PFSK-1 (cell line): ENCODE results near the gene ANO10.

ENCODE experiments used
- FOXP2 ChIP-seq: optimal IDR thresholded peaks from 2 replicates; pipeline ENCODE3; 2011; ENCODE audit warnings: borderline replicate concordance, control low read depth, inconsistent platforms; ENCODE audit not compliant: insufficient read depth; ENCODE audit errors: extremely low read length, extremely low read depth
- POLR2AphosphoS5 ChIP-seq: IDR thresholded peaks from 2 replicates; pipeline ENCODE4 v1.6.1; 2012; ENCODE audit warnings: low read depth, mild to moderate bottlenecking, control low read depth, low read length, moderate library complexity
- REST ChIP-seq, 2 experiments: IDR thresholded peaks; 2 replicates each; pipeline versions ENCODE4 v1.6.1 to v1.8.0; 2011 to 2012; ENCODE audit warnings: low read depth in 2 of 2, low read length in 2 of 2, control low read depth in 1 of 2, inconsistent platforms in 1 of 2, mild to moderate bottlenecking in 1 of 2, moderate library complexity in 1 of 2; ENCODE audit not compliant: insufficient read depth in 1 of 2
- SIN3A ChIP-seq: IDR thresholded peaks from 2 replicates; pipeline ENCODE4 v1.6.1; 2012; ENCODE audit warnings: mild to moderate bottlenecking, low read length, moderate library complexity, borderline replicate concordance; ENCODE audit not compliant: insufficient read depth
- TAF1 ChIP-seq: IDR thresholded peaks from 2 replicates; pipeline ENCODE4 v1.6.1; 2012; ENCODE audit warnings: low read length, control low read depth, borderline replicate concordance; ENCODE audit not compliant: insufficient read depth

ANO10 gene

DNA sequence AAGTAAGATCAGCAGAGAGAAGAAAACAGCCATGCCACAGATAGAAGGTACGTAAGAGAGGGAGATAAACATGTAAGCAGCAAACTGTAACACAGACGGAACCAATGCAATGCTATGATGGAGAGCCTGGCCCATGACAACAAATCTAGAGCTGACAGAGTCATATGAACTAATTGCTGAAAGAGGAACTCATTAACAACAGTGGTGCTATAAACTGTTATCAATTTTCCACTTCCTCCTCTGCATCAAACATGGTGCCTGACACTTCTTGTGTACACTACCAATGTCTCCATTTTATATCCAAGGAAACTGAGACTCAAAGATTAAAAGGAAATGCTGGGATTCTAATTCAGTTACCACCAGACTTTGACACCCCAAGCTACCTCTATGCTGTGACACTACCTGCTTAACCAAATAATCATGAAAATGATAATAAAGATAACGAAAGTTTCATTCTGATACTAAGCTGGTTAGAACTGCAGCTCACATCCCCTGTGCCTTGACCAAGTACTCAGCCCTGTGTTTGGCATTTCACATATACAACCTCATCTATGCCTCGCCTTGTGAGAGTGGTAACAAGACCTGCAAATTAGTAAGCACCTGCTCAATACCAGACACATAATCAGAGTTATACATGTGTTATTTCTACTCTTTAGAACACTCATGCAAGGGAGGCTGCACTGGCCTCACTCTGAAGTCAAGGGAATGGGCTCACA, 79.3 kb downstream of the ANO10 start:
- TF ChIP-seq TAF1 (no peak), FOXP2 (no peak), POLR2AphosphoS5 (no peak), SIN3A (no peak), REST (IDR thresholded peaks at IDR 0.05; ENCODE audit: insufficient read depth in 1 of 2, low read depth in 2 of 2, low read length in 2 of 2) (no peak)

DNA sequence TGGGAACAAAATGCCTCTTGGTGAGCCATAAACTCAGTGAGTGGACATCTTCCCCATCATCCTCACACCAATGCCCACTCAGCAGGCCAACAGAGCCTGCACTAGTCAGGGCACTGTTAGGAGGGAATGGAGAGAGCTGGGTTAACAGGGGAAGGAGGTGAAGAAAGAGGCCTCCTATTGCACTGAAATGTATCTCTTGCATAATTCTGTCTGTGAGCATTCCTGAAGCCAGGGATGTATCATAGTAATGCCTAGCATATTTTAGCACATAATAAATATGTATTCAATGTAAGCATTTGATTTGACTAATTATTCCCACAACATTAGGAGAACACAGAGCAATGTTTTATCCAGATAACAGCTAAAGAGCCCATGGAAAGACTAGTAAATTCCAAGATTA, 81.2 kb downstream of the ANO10 start:
- no peak for TF ChIP-seq FOXP2
- TF ChIP-seq REST (IDR thresholded peaks at IDR 0.05; ENCODE audit: insufficient read depth in 1 of 2, low read depth in 2 of 2, low read length in 2 of 2) = no peak
- no peak for TF ChIP-seq TAF1
- no peak for TF ChIP-seq POLR2AphosphoS5
- TF ChIP-seq SIN3A = no peak

DNA sequence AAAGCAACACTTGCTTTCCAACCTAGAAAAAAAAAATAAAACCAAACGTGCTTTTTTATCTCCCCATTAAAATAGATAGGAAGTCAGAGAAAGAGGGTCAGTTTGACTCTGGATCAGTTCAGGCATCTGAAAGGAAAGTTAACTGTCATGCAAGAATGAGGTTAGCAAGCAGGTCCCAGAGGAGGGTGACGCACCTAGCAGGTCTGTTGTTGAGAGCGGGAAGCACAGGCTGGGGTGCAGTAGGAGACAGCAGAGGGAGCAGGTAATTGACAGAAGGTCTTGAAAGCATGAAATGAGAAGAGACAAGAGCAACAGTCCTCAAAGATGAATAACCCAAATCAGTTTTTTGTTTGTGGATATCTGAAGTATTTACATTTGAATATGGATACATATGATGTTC, 82.5 kb downstream of the ANO10 start:
- TF ChIP-seq SIN3A (no peak), FOXP2 (no peak), REST (IDR thresholded peaks at IDR 0.05; ENCODE audit: insufficient read depth in 1 of 2, low read depth in 2 of 2, low read length in 2 of 2) (no peak), TAF1 (no peak), POLR2AphosphoS5 (no peak)

GRCh38 chr3:43537225-43537624, 84.6 kb downstream of the ANO10 start:
- TF ChIP-seq REST (IDR thresholded peaks at IDR 0.05; ENCODE audit: insufficient read depth in 1 of 2, low read depth in 2 of 2, low read length in 2 of 2) = no peak
- TF ChIP-seq FOXP2 = no peak
- no peak for TF ChIP-seq POLR2AphosphoS5
- TF ChIP-seq SIN3A = no peak
- no peak for TF ChIP-seq TAF1

- TF ChIP-seq TAF1 = no peak
- no peak for TF ChIP-seq POLR2AphosphoS5
- no peak for TF ChIP-seq FOXP2
- no peak for TF ChIP-seq SIN3A
- TF ChIP-seq REST (IDR thresholded peaks at IDR 0.05; ENCODE audit: insufficient read depth in 1 of 2, low read depth in 2 of 2, low read length in 2 of 2) = no peak
These were observed 87.1 kb downstream of the ANO10 start for GRCh38 chr3:43534675-43535074.
